HL-60 (cell line): ENCODE results near the gene BTG4.

Experiments
- DNase-seq, 2 experiments: peaks; one replicate each; pipeline ENCODE4 v3.0.0-alpha.2; 2010 to 2020; ENCODE audit warnings: low read depth in 1 of 2, low spot score in 1 of 2
- H3K27ac ChIP-seq: fragments of 250-450 bp; sonication (Bioruptor Pico); replicated peaks from 2 replicates; pipeline ENCODE4 v1.5.1; 2020; ENCODE audit warnings: mild to moderate bottlenecking, moderate library complexity
- H3K27me3 ChIP-seq: fragments of 250-450 bp; sonication (Bioruptor Pico); 2 replicates; pipeline ENCODE4 v1.5.1; 2021; ENCODE audit warnings: mild to moderate bottlenecking, moderate library complexity; ENCODE audit not compliant: insufficient read depth, poor library complexity, severe bottlenecking
- H3K4me3 ChIP-seq: replicated peaks from 2 replicates; pipeline ENCODE4 v1.5.1; 2011; ENCODE audit warnings: mild to moderate bottlenecking, control low read depth, low read length; ENCODE audit not compliant: insufficient read depth
- CTCF ChIP-seq: IDR thresholded peaks from one replicate; pipeline ENCODE4 v1.5.1; 2011; ENCODE audit warnings: low read length, control low read depth, inconsistent platforms; ENCODE audit not compliant: insufficient read depth
- GABPA ChIP-seq: IDR thresholded peaks from 2 replicates; pipeline ENCODE4 v1.6.1; 2012; ENCODE audit warnings: low read depth
- POLR2AphosphoS5 ChIP-seq: IDR thresholded peaks from 2 replicates; pipeline ENCODE4 v1.6.1; 2012; ENCODE audit warnings: low read depth
- SPI1 ChIP-seq: IDR thresholded peaks from 2 replicates; pipeline ENCODE4 v1.6.1; 2012; ENCODE audit warnings: low read depth, mild to moderate bottlenecking, borderline replicate concordance
- TF ChIP-seq, protein P1 (sequence below): IDR thresholded peaks from 2 replicates; pipeline ENCODE4 v1.6.1; 2012; ENCODE audit warnings: low read depth; ENCODE audit not compliant: insufficient replicate concordance

BTG4 gene

DNA sequence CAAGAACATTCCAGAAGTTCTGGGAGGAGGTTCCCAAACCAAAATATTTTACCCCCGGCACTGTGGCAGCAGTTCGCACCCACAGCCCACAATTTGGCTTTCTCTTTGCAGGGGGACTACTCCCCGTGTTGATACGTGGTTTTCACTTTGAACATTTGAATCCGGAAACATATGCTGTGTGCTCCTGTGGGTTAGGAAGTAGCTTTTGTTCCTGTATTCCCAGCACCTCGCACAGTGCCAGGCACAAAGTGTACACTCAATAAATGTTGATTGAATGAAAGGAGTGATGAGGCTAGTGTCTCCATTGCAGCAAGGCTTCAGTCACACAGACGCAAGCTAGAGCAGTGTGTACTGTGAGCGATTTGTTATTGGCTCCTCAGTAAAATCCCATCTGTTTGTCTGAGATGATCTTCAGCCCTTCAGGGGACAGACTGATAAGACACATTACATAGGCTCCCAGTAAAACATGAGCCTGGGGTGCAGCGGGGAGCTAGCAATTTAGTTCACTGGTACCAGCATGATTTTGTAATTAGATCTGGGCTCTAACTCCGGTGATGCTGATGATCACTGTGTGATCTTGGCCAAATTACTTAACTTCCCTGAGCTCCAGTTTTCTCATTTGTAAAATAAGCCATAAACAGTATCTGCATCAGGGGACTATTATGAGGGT lies 30.6 kb upstream of the BTG4 start:
- no peak overlapping the region for H3K4me3 ChIP-seq
- no peak for TF ChIP-seq GABPA
- no peak for TF ChIP-seq SPI1
- TF ChIP-seq CTCF, result no peak
- no peak for TF ChIP-seq POLR2AphosphoS5
- TF ChIP-seq, protein P1, sequence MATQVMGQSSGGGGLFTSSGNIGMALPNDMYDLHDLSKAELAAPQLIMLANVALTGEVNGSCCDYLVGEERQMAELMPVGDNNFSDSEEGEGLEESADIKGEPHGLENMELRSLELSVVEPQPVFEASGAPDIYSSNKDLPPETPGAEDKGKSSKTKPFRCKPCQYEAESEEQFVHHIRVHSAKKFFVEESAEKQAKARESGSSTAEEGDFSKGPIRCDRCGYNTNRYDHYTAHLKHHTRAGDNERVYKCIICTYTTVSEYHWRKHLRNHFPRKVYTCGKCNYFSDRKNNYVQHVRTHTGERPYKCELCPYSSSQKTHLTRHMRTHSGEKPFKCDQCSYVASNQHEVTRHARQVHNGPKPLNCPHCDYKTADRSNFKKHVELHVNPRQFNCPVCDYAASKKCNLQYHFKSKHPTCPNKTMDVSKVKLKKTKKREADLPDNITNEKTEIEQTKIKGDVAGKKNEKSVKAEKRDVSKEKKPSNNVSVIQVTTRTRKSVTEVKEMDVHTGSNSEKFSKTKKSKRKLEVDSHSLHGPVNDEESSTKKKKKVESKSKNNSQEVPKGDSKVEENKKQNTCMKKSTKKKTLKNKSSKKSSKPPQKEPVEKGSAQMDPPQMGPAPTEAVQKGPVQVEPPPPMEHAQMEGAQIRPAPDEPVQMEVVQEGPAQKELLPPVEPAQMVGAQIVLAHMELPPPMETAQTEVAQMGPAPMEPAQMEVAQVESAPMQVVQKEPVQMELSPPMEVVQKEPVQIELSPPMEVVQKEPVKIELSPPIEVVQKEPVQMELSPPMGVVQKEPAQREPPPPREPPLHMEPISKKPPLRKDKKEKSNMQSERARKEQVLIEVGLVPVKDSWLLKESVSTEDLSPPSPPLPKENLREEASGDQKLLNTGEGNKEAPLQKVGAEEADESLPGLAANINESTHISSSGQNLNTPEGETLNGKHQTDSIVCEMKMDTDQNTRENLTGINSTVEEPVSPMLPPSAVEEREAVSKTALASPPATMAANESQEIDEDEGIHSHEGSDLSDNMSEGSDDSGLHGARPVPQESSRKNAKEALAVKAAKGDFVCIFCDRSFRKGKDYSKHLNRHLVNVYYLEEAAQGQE, result no peak
- peaks cover 53% of the 10 kb centered on the region for H3K27me3 ChIP-seq
- no peak overlapping the region for H3K27ac ChIP-seq
- DNase-seq, result no peak

DNA sequence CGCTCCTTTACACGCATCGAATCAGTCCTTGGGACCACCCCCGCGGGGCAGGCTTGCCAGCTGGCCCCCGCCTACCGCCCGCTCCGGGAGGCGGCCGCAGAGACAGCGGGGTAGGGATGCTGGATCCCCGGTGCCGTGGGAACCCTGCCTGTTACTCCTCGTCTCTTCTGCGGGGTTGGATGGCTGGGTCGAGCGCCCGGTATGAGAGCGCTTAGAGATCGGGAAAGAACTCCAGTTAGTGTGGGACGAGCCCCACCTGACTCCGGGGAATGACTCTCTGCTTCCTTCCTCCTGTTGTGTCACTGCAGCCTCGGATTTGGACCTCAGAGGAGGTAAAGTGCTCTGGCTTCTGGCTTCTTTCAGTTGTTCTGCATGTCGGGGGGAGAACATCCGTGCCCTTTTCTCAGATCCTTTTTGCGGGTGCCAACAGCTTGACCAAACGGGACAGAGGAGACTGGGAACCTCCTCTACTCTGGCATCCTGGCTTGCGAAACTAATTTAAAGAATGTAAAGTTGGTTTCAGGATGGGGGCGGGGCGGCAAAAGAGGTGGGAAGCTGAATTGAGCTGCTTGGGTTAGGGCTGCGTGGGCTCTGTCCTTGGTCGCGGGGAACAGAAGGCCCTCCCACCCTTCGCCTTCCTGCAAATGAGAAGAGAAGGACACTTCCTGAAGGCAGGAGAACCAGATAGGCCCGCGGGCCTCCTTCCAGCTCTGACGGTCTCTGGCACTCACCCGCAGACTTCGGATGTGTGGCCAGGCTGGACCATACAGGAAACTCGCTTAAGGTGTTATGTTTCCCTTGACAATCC lies 29.3 kb upstream of the BTG4 start:
- no peak for DNase-seq
- TF ChIP-seq, protein P1, result no peak
- no peak for TF ChIP-seq CTCF
- no peak for TF ChIP-seq GABPA
- no peak for TF ChIP-seq POLR2AphosphoS5
- TF ChIP-seq SPI1, result no peak
- H3K27ac ChIP-seq, result no peak overlapping the region
- peaks cover 52% of the 10 kb centered on the region for H3K27me3 ChIP-seq
- H3K4me3 ChIP-seq, result no peak overlapping the region

- no peak for DNase-seq
- Histone ChIP-seq H3K4me3 (no peak overlapping the region), H3K27ac (no peak overlapping the region), H3K27me3 (peaks cover 55% of the 10 kb centered on the region)
- no peak for TF ChIP-seq SPI1
- TF ChIP-seq, protein P1, result no peak
- no peak for TF ChIP-seq POLR2AphosphoS5
- TF ChIP-seq CTCF, result no peak
- TF ChIP-seq GABPA, result no peak
These were observed 28.7 kb upstream of the BTG4 start for GRCh38 chr11:111540937-111541253.
